Transverse colon (tissue), 4 donors: ENCODE results near the gene ZC3H14. TPM values are rescaled to one million over a fixed set of nuclear protein-coding genes. Genes with fewer than 3 reads are reported as not detected.

Experiments used
- DNase-seq: peaks from one replicate; pipeline ENCODE4 v3.0.0-alpha.2; 2019
- H3K27ac ChIP-seq, 4 donors: fragments of 200-600 bp; sonication (generic); 2 replicates each; pipeline ENCODE4 v1.5.1; 2016 to 2018; ENCODE audit warnings: inconsistent platforms in 4 of 4
- H3K27me3 ChIP-seq: fragments of 200-600 bp; sonication (generic); 2 replicates; pipeline ENCODE4 v1.5.1; 2017; ENCODE audit warnings: inconsistent platforms
- H3K36me3 ChIP-seq, 4 donors: fragments of 200-600 bp; sonication (generic); 2 replicates each; pipeline ENCODE4 v1.5.1; 2017 to 2019; ENCODE audit warnings: inconsistent platforms in 4 of 4
- H3K4me1 ChIP-seq, 4 donors: fragments of 200-600 bp; sonication (generic); 2 replicates each; pipeline ENCODE4 v1.5.1; 2017 to 2020; ENCODE audit warnings: inconsistent platforms in 4 of 4
- H3K4me3 ChIP-seq, 4 donors: fragments of 200-600 bp; sonication (generic); 1 replicate in 1 of 4; 2 replicates in 3 of 4; pipeline versions ENCODE4 v1.5.1 to v1.6.1; 2017 to 2019; ENCODE audit warnings: inconsistent platforms in 4 of 4
- H3K9me3 ChIP-seq, 2 donors: fragments of 200-600 bp; sonication (generic); 2 replicates each; pipeline ENCODE4 v1.5.1; 2017 to 2019; ENCODE audit warnings: inconsistent platforms in 2 of 2
- CTCF ChIP-seq, 5 experiments: fragments of 200-600 bp in 3 of 5; fragments of 450-650 bp in 2 of 5; sonication (generic) in 3 of 5; IDR thresholded peaks; 1 replicate in 2 of 5; 2 replicates in 3 of 5; pipeline ENCODE4 v1.5.1; 2016 to 2017; ENCODE audit warnings: antibody characterized with exemption in 5 of 5, inconsistent platforms in 3 of 5, mild to moderate bottlenecking in 2 of 5, moderate library complexity in 1 of 5
- EP300 ChIP-seq: sonication (generic); formaldehyde crosslinking; IDR thresholded peaks from one replicate; pipeline ENCODE4 v1.6.1; 2017; ENCODE audit warnings: antibody characterized with exemption, low read depth
- POLR2A ChIP-seq: fragments of 450-650 bp; IDR thresholded peaks from one replicate; pipeline ENCODE4 v1.6.1; 2016; ENCODE audit warnings: antibody characterized with exemption, mild to moderate bottlenecking, moderate library complexity
- POLR2AphosphoS5 ChIP-seq, 3 donors: sonication (generic); formaldehyde crosslinking; IDR thresholded peaks; one replicate each; pipeline ENCODE4 v1.6.1; 2016; ENCODE audit warnings: antibody characterized with exemption in 3 of 3
- WGBS, 2 donors: methylation state at CpG; one replicate each; pipeline ENCODE4 v1.1.5; 2018; ENCODE audit warnings: low coverage in 1 of 2; 5-methylcytosine and 5-hydroxymethylcytosine counted together
- in situ Hi-C, 4 donors: fragments of 200-750 bp; cut with MboI; loops; one replicate each; pipeline versions ENCODE4 v1.15.0 to v1.15.1; 2017; ENCODE audit warnings: low sequenced_read_pairs in 3 of 4, low pct_ligation_motif_present in 1 of 4, low pct_unique_long_range_greater_than_20kb in 1 of 4
- intact Hi-C: fragments of 100-400 bp; cut with DNase I; formaldehyde crosslinking; loops from one replicate; pipeline ENCODE4 v1.15.1; 2023; ENCODE audit warnings: low total_unique reads
- total RNA-seq, 4 donors: library from RNA; depleted of rRNA; stranded (reverse); fragments of >200 nt; gene quantifications; one replicate each; pipeline ENCODE4 v1.1.0, GENCODE V29; 2016

ZC3H14 gene
- total RNA-seq, 4 donors from 2014 or later, result 29.9 to 103 (median 81.0) TPM

- TF ChIP-seq POLR2AphosphoS5 (IDR thresholded peaks at IDR 0.05), result no peak
- no peak for TF ChIP-seq POLR2A
- TF ChIP-seq EP300, result no peak
- no peak for TF ChIP-seq CTCF (IDR thresholded peaks at IDR 0.05)
- 49 to 67% methylated on average over 2 of the region's 2 CpGs for WGBS, 2 donors
- Histone ChIP-seq H3K9me3 (no peaks in the 10 kb centered on the region), H3K27ac (peak overlapping the region; percentile 78 to 96 (median 85)), H3K4me1 (peaks cover 7 to 58% (median 45%) of the 10 kb centered on the region in 4 donors), H3K27me3 (peaks cover 12% of the 10 kb centered on the region), H3K4me3 (peak overlapping the region in 2 of 4 donors; percentile 47 to 66), H3K36me3 (peaks cover 0 to 5% (median 0%) of the 10 kb centered on the region in 4 donors)
- in situ Hi-C loops, result loop anchor here in 1 of 4 donors (25.0 kb wide), 1 partner anchor 366 kb away; no protein-coding TSS in a partner anchor
- intact Hi-C loops, result no loop called here
- no peak for DNase-seq
Measured at GRCh38 chr14:88552876-88553275, 10.0 kb upstream of the ZC3H14 start.

- no peaks in the 10 kb centered on the region for H3K9me3 ChIP-seq
- TF ChIP-seq POLR2A (no peak), POLR2AphosphoS5 (IDR thresholded peaks at IDR 0.05) (peak in 1 of 3 donors; percentile 9), CTCF (IDR thresholded peaks at IDR 0.05) (no peak), EP300 (no peak)
- in situ Hi-C loops (loop anchor here in 1 of 4 donors (25.0 kb wide), 1 partner anchor 367 kb away; no protein-coding TSS in a partner anchor), intact Hi-C loops (no loop called here)
- H3K4me1 ChIP-seq, result peaks cover 7 to 47% (median 35%) of the 10 kb centered on the region in 4 donors
- WGBS, 2 donors, result 2 to 8% methylated on average over 15 to 19 of the region's 19 CpGs
- peaks cover 12% of the 10 kb centered on the region for H3K27me3 ChIP-seq
- peaks cover 0 to under 1% (median 0%) of the 10 kb centered on the region in 4 donors for H3K36me3 ChIP-seq
- peak overlapping the region; percentile 87 to 96 (median 90) for H3K27ac ChIP-seq
- DNase-seq, result no peak
- peak overlapping the region; percentile 58 to 77 (median 64) for H3K4me3 ChIP-seq
Measured at GRCh38 chr14:88553886-88554456, 8.9 kb upstream of the ZC3H14 start.

GRCh38 chr14:88554457-88555286, 8.2 kb upstream of the ZC3H14 start, which contains the start of gene PTPN21:
Gene PTPN21 (minus strand): TSS chr14:88555007. CDS start chr14:88550417, 4,590 bp downstream.
- no peaks in the 10 kb centered on the region for H3K36me3 ChIP-seq
- H3K4me1 ChIP-seq, result peaks cover 7 to 40% (median 31%) of the 10 kb centered on the region in 4 donors
- peaks cover 12% of the 10 kb centered on the region for H3K27me3 ChIP-seq
- H3K9me3 ChIP-seq, result no peaks in the 10 kb centered on the region
- WGBS, 2 donors, result 0% methylated on average over 46 of the region's 103 CpGs; no CpG with 5 or more reads in 1 of the 2 donors
- H3K27ac ChIP-seq, result peak within 1 kb of the TSS; percentile 87 to 96 (median 90)
- peak within 1 kb of the TSS; percentile 58 to 83 (median 64) for H3K4me3 ChIP-seq
- DNase-seq, result peak; percentile 84
- TF ChIP-seq POLR2AphosphoS5 (IDR thresholded peaks at IDR 0.05), result peak; percentile 11 to 68 (median 67)
- no peak for TF ChIP-seq CTCF (IDR thresholded peaks at IDR 0.05)
- TF ChIP-seq POLR2A, result peak; percentile 55
- TF ChIP-seq EP300, result no peak
- intact Hi-C loops, result no loop called here
- in situ Hi-C loops, result loop anchor here in 1 of 4 donors (25.0 kb wide), 1 partner anchor 367 kb away; no protein-coding TSS in a partner anchor

GRCh38 chr14:88556581-88556980, 6.3 kb upstream of the ZC3H14 start:
- no peak overlapping the region for H3K27ac ChIP-seq
- no peak for DNase-seq
- intact Hi-C loops, result no loop called here
- TF ChIP-seq EP300 (no peak), CTCF (IDR thresholded peaks at IDR 0.05) (no peak), POLR2AphosphoS5 (IDR thresholded peaks at IDR 0.05) (no peak), POLR2A (no peak)
- peaks cover 7 to 29% (median 20%) of the 10 kb centered on the region in 4 donors for H3K4me1 ChIP-seq
- WGBS, 2 donors, result 33 to 62% methylated on average over 2 to 3 of the region's 3 CpGs
- in situ Hi-C loops, result loop anchor here in 1 of 4 donors (25.0 kb wide), 1 partner anchor 369 kb away; no protein-coding TSS in a partner anchor
- H3K9me3 ChIP-seq, result no peaks in the 10 kb centered on the region
- H3K36me3 ChIP-seq, result no peaks in the 10 kb centered on the region
- H3K4me3 ChIP-seq, result no peak overlapping the region
- H3K27me3 ChIP-seq, result peaks cover 12% of the 10 kb centered on the region
